Measurements from ENCODE around the gene ADAM33.

DNA sequence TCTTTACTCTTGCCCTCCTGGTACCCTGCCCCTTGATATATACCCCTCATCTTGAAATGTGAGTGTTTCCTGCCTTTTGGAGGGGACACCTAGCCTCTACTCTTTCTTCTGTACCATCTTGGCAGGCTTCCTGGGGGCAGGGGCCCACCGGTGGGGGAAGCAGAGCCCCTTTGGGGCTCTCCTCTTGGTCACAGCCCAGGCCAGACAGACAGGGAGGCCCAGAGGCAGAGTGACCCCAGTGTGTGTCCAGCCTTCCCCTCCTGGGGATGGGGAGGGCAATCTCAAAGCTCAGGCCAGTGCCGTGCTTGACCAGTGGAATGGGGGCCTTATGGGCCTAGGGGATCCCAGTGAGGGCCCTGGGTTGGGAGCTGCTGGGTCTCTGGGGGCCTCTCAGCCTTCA, 3.6 kb downstream of the ADAM33 start:
- TF ChIP-seq, protein P1, sequence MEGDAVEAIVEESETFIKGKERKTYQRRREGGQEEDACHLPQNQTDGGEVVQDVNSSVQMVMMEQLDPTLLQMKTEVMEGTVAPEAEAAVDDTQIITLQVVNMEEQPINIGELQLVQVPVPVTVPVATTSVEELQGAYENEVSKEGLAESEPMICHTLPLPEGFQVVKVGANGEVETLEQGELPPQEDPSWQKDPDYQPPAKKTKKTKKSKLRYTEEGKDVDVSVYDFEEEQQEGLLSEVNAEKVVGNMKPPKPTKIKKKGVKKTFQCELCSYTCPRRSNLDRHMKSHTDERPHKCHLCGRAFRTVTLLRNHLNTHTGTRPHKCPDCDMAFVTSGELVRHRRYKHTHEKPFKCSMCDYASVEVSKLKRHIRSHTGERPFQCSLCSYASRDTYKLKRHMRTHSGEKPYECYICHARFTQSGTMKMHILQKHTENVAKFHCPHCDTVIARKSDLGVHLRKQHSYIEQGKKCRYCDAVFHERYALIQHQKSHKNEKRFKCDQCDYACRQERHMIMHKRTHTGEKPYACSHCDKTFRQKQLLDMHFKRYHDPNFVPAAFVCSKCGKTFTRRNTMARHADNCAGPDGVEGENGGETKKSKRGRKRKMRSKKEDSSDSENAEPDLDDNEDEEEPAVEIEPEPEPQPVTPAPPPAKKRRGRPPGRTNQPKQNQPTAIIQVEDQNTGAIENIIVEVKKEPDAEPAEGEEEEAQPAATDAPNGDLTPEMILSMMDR (IDR thresholded peaks at IDR 0.05; ENCODE audit: low read depth, low read length, missing input control), result no peak
- TF ChIP-seq, protein P2, sequence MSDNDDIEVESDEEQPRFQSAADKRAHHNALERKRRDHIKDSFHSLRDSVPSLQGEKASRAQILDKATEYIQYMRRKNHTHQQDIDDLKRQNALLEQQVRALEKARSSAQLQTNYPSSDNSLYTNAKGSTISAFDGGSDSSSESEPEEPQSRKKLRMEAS (IDR thresholded peaks at IDR 0.05), result no peak
